ENCODE results near the gene ZFAND5. TPM values are rescaled to one million over a fixed set of nuclear protein-coding genes. Genes with fewer than 3 reads are reported as not detected.

The ZFAND5 gene
- polyA plus RNA-seq (2013, experiment 1 of 2; ENCODE audit: insufficient read length): 108 TPM
- polyA plus RNA-seq (2013, experiment 2 of 2; ENCODE audit: insufficient read length): 106 TPM

- peak; percentile 99 for DNase-seq
Observed at GRCh38 chr9:72364679-72365524, at the start of gene ZFAND5. Gene ZFAND5 (minus strand): TSS chr9:72365208. CDS start chr9:72360778, 4,430 bp downstream.

GRCh38 chr9:72412483-72413040 lies 47.6 kb upstream of the ZFAND5 start:
- DNase-seq: no peak

- no peak for DNase-seq
Observed at GRCh38 chr9:72410214-72410613, 45.2 kb upstream of the ZFAND5 start.

GRCh38 chr9:72407114-72407513 lies 42.1 kb upstream of the ZFAND5 start:
- no peak for DNase-seq

GRCh38 chr9:72402744-72403143 lies 37.7 kb upstream of the ZFAND5 start:
- DNase-seq: no peak

GRCh38 chr9:72401396-72401795 lies 36.4 kb upstream of the ZFAND5 start:
- DNase-seq: no peak

GRCh38 chr9:72400866-72401265 lies 35.9 kb upstream of the ZFAND5 start:
- no peak for DNase-seq

GRCh38 chr9:72399391-72399790 lies 34.4 kb upstream of the ZFAND5 start:
- DNase-seq: no peak

GRCh38 chr9:72396247-72397091 lies 31.5 kb upstream of the ZFAND5 start:
- peak; percentile 41 for DNase-seq

GRCh38 chr9:72394066-72394465 lies 29.1 kb upstream of the ZFAND5 start:
- DNase-seq: no peak

- DNase-seq: no peak
Observed at GRCh38 chr9:72390907-72391306, 25.9 kb upstream of the ZFAND5 start.

GRCh38 chr9:72386186-72386585 lies 21.2 kb upstream of the ZFAND5 start:
- DNase-seq: no peak

GRCh38 chr9:72384710-72385485 lies 19.9 kb upstream of the ZFAND5 start:
- no peak for DNase-seq

- DNase-seq: peak; percentile 90
Observed at GRCh38 chr9:72383978-72384709, 19.1 kb upstream of the ZFAND5 start.

- peak; percentile 35 for DNase-seq
Observed at GRCh38 chr9:72382405-72382804, 17.4 kb upstream of the ZFAND5 start.

GRCh38 chr9:72377041-72377440 lies 12.0 kb upstream of the ZFAND5 start:
- no peak for DNase-seq

- no peak for DNase-seq
Observed at GRCh38 chr9:72371151-72371550, 6.1 kb upstream of the ZFAND5 start.

GRCh38 chr9:72365525-72366256 lies 683 bp upstream of the ZFAND5 start:
- DNase-seq: peak; percentile 70

GRCh38 chr9:72363908-72364678 lies 915 bp downstream of the ZFAND5 start:
- DNase-seq: peak; percentile 56

GRCh38 chr9:72363236-72363635 lies 1.8 kb downstream of the ZFAND5 start:
- DNase-seq: no peak
